Trophoblast cell (in vitro differentiated cells and primary cell): Measurements from ENCODE around the gene MACROD2.
A peak's percentile ranks its signal among the peaks of the same experiment; 100 is the strongest.

Experiments used
- DNase-seq, 2 donors: peaks; one replicate each; pipeline ENCODE4 v3.0.0-alpha.2; 2016
- H2AFZ ChIP-seq: 2 replicates; pipeline ENCODE4 v1.6.1; 2013; ENCODE audit warnings: low read length, moderate library complexity, mild to moderate bottlenecking; ENCODE audit not compliant: insufficient read depth, poor library complexity
- H2AK5ac ChIP-seq: 2 replicates; pipeline ENCODE4 v1.6.1; 2013; ENCODE audit warnings: mild to moderate bottlenecking, low read length
- H2BK120ac ChIP-seq: 2 replicates; pipeline ENCODE4 v1.6.1; 2013; ENCODE audit warnings: low read length, mild to moderate bottlenecking, moderate library complexity; ENCODE audit not compliant: insufficient read depth, poor library complexity
- H2BK12ac ChIP-seq: 2 replicates; pipeline ENCODE4 v1.6.1; 2013; ENCODE audit warnings: mild to moderate bottlenecking, low read length, moderate library complexity
- H2BK5ac ChIP-seq: 2 replicates; pipeline ENCODE4 v1.6.1; 2013; ENCODE audit warnings: low read length, low read depth, moderate library complexity, mild to moderate bottlenecking; ENCODE audit not compliant: poor library complexity
- H3K14ac ChIP-seq: 2 replicates; pipeline ENCODE4 v1.6.1; 2013; ENCODE audit warnings: mild to moderate bottlenecking, low read length
- H3K18ac ChIP-seq: 2 replicates; pipeline ENCODE4 v1.6.1; 2013; ENCODE audit warnings: mild to moderate bottlenecking, low read length
- H3K23ac ChIP-seq: 2 replicates; pipeline ENCODE4 v1.6.1; 2013; ENCODE audit warnings: low read length
- H3K27ac ChIP-seq: 2 replicates; pipeline ENCODE4 v1.5.1; 2013; ENCODE audit warnings: low read depth, mild to moderate bottlenecking, inconsistent platforms, low read length, moderate library complexity
- H3K27me3 ChIP-seq: 2 replicates; pipeline ENCODE4 v1.6.1; 2013; ENCODE audit warnings: inconsistent platforms, mild to moderate bottlenecking, low read length, moderate library complexity; ENCODE audit not compliant: insufficient read depth
- H3K36me3 ChIP-seq, 2 experiments: 1 replicate in 1 of 2; 2 replicates in 1 of 2; pipeline ENCODE4 v1.6.1; 2013; ENCODE audit warnings: low read length in 2 of 2, mild to moderate bottlenecking in 2 of 2, moderate library complexity in 1 of 2; ENCODE audit not compliant: insufficient read depth in 2 of 2, control insufficient read depth in 1 of 2
- H3K4ac ChIP-seq: 2 replicates; pipeline ENCODE4 v1.6.1; 2013; ENCODE audit warnings: low read depth, mild to moderate bottlenecking, low read length, moderate library complexity
- H3K4me1 ChIP-seq, 2 experiments: 1 replicate in 1 of 2; 2 replicates in 1 of 2; pipeline ENCODE4 v1.6.1; 2013; ENCODE audit warnings: low read length in 2 of 2, mild to moderate bottlenecking in 2 of 2, moderate library complexity in 1 of 2; ENCODE audit not compliant: insufficient read depth in 2 of 2, control insufficient read depth in 1 of 2
- H3K4me2 ChIP-seq: 2 replicates; pipeline ENCODE4 v1.6.1; 2013; ENCODE audit warnings: inconsistent platforms, mild to moderate bottlenecking, low read length, moderate library complexity
- H3K4me3 ChIP-seq: 2 replicates; pipeline ENCODE4 v1.5.1; 2013; ENCODE audit warnings: mild to moderate bottlenecking, low read depth, low read length, inconsistent platforms
- H3K79me1 ChIP-seq: one replicate; pipeline ENCODE4 v1.6.1; 2013; ENCODE audit warnings: low read length
- H3K79me2 ChIP-seq: 2 replicates; pipeline ENCODE4 v1.6.1; 2013; ENCODE audit warnings: low read length, mild to moderate bottlenecking; ENCODE audit not compliant: control insufficient read depth, insufficient read depth, poor library complexity
- H3K9ac ChIP-seq: 2 replicates; pipeline ENCODE4 v1.6.1; 2013; ENCODE audit warnings: mild to moderate bottlenecking, low read length
- H3K9me3 ChIP-seq: 2 replicates; pipeline ENCODE4 v1.6.1; 2013; ENCODE audit warnings: low read depth, mild to moderate bottlenecking, control low read depth, inconsistent platforms, low read length; ENCODE audit not compliant: insufficient read depth
- H4K12ac ChIP-seq: 2 replicates; pipeline ENCODE4 v1.6.1; 2013; ENCODE audit warnings: low read depth, mild to moderate bottlenecking, low read length, moderate library complexity
- H4K8ac ChIP-seq: 2 replicates; pipeline ENCODE4 v1.6.1; 2013; ENCODE audit warnings: low read depth, mild to moderate bottlenecking, low read length, moderate library complexity
- H4K91ac ChIP-seq: one replicate; pipeline ENCODE4 v1.6.1; 2013; ENCODE audit warnings: low read depth, mild to moderate bottlenecking, low read length, moderate library complexity
- WGBS: extraction: QIAGEN DNeasy Blood & Tissue Kit; methylation state at CpG from one replicate; pipeline ENCODE4 v1.1.7; 2013; ENCODE audit warnings: missing lambda C conversion rate; ENCODE audit not compliant: insufficient read length, insufficient coverage; ENCODE audit errors: extremely low coverage; 5-methylcytosine and 5-hydroxymethylcytosine counted together

The MACROD2 gene

GRCh38 chr20:15033269-15033668, 1038.0 kb downstream of the MACROD2 start:
- Histone ChIP-seq H2AK5ac (no peak overlapping the region), H3K79me2 (no peaks in the 10 kb centered on the region), H3K14ac (no peak overlapping the region), H3K79me1 (no peaks in the 10 kb centered on the region), H3K4me3 (no peak overlapping the region), H3K4ac (no peak overlapping the region), H3K4me2 (no peak overlapping the region), H2BK5ac (no peak overlapping the region), H2AFZ (no peak overlapping the region), H3K9me3 (no peaks in the 10 kb centered on the region), H3K9ac (no peak overlapping the region), H3K36me3 (no peaks in the 10 kb centered on the region), H4K12ac (no peak overlapping the region), H2BK120ac (no peak overlapping the region), H3K23ac (no peak overlapping the region), H3K4me1 (no peaks in the 10 kb centered on the region), H3K18ac (no peak overlapping the region), H4K91ac (no peak overlapping the region), H3K27ac (no peak overlapping the region), H3K27me3 (no peaks in the 10 kb centered on the region), H2BK12ac (no peak overlapping the region), H4K8ac (no peak overlapping the region)
- no CpG with 5 or more reads among the region's 4 CpGs for WGBS
- DNase-seq, result no peak

GRCh38 chr20:15033891-15034290, 1038.6 kb downstream of the MACROD2 start:
- H3K79me2 ChIP-seq, result no peaks in the 10 kb centered on the region
- DNase-seq, result no peak
- no peaks in the 10 kb centered on the region for H3K9me3 ChIP-seq
- no peaks in the 10 kb centered on the region for H3K79me1 ChIP-seq
- no peak overlapping the region for H4K8ac ChIP-seq
- no peaks in the 10 kb centered on the region for H3K36me3 ChIP-seq
- no peak overlapping the region for H2BK12ac ChIP-seq
- no peak overlapping the region for H2AFZ ChIP-seq
- WGBS, result no CpG with 5 or more reads among the region's 8 CpGs
- H2AK5ac ChIP-seq, result no peak overlapping the region
- no peak overlapping the region for H3K14ac ChIP-seq
- no peak overlapping the region for H3K4ac ChIP-seq
- H4K12ac ChIP-seq, result no peak overlapping the region
- H3K27ac ChIP-seq, result no peak overlapping the region
- H3K23ac ChIP-seq, result no peak overlapping the region
- no peak overlapping the region for H2BK5ac ChIP-seq
- no peak overlapping the region for H2BK120ac ChIP-seq
- H3K27me3 ChIP-seq, result no peaks in the 10 kb centered on the region
- H4K91ac ChIP-seq, result no peak overlapping the region
- no peak overlapping the region for H3K4me2 ChIP-seq
- no peak overlapping the region for H3K18ac ChIP-seq
- no peak overlapping the region for H3K4me3 ChIP-seq
- no peak overlapping the region for H3K9ac ChIP-seq
- H3K4me1 ChIP-seq, result peaks cover 0 to 2% of the 10 kb centered on the region in 2 experiments

- no peak overlapping the region for H3K9ac ChIP-seq
- H3K4me2 ChIP-seq, result no peak overlapping the region
- H2BK120ac ChIP-seq, result no peak overlapping the region
- H3K27ac ChIP-seq, result no peak overlapping the region
- H3K4me1 ChIP-seq, result peaks cover 3 to 7% of the 10 kb centered on the region in 2 experiments
- no peak overlapping the region for H3K4me3 ChIP-seq
- H2AK5ac ChIP-seq, result no peak overlapping the region
- no peak overlapping the region for H3K4ac ChIP-seq
- no peak overlapping the region for H4K91ac ChIP-seq
- H4K12ac ChIP-seq, result no peak overlapping the region
- H2BK12ac ChIP-seq, result no peak overlapping the region
- no peaks in the 10 kb centered on the region for H3K79me2 ChIP-seq
- no peak overlapping the region for H2BK5ac ChIP-seq
- H3K23ac ChIP-seq, result no peak overlapping the region
- no CpG with 5 or more reads among the region's 3 CpGs for WGBS
- H2AFZ ChIP-seq, result no peak overlapping the region
- H3K14ac ChIP-seq, result no peak overlapping the region
- no peaks in the 10 kb centered on the region for H3K36me3 ChIP-seq
- no peak overlapping the region for H3K18ac ChIP-seq
- no peak overlapping the region for H4K8ac ChIP-seq
- DNase-seq, result no peak
- no peaks in the 10 kb centered on the region for H3K27me3 ChIP-seq
- no peaks in the 10 kb centered on the region for H3K9me3 ChIP-seq
- H3K79me1 ChIP-seq, result no peaks in the 10 kb centered on the region
Observed at GRCh38 chr20:15036948-15037347, 1041.6 kb downstream of the MACROD2 start.

GRCh38 chr20:15039088-15039752, 1043.9 kb downstream of the MACROD2 start:
- Histone ChIP-seq H3K9ac (no peak overlapping the region), H3K4me1 (peaks cover 3 to 7% of the 10 kb centered on the region in 2 experiments), H3K4me3 (no peak overlapping the region), H4K91ac (no peak overlapping the region), H2BK120ac (no peak overlapping the region), H2AK5ac (no peak overlapping the region), H3K27ac (no peak overlapping the region), H2BK12ac (no peak overlapping the region), H3K14ac (no peak overlapping the region), H4K12ac (no peak overlapping the region), H3K9me3 (no peaks in the 10 kb centered on the region), H3K79me2 (no peaks in the 10 kb centered on the region), H3K27me3 (no peaks in the 10 kb centered on the region), H2AFZ (no peak overlapping the region), H2BK5ac (no peak overlapping the region), H3K79me1 (no peaks in the 10 kb centered on the region), H3K18ac (no peak overlapping the region), H3K4me2 (peak overlapping the region; percentile 32), H3K23ac (no peak overlapping the region), H3K4ac (no peak overlapping the region), H3K36me3 (no peaks in the 10 kb centered on the region), H4K8ac (no peak overlapping the region)
- peak; percentile 49 to 75 for DNase-seq
- no CpG with 5 or more reads among the region's 2 CpGs for WGBS
